Stimulated activated CD8-positive, alpha-beta memory T cell treated with anti-CD3 and anti-CD28 coated beads, Interleukin-4, amount 100 ng/mL, for 4 hours (primary cell): ENCODE measurements around the gene DPYSL5.

Source experiments
- DNase-seq, 2 donors: peaks; one replicate each; pipeline ENCODE4 v3.0.0-alpha.2; 2020; ENCODE audit warnings: low read depth in 2 of 2, low spot score in 1 of 2

Gene DPYSL5

GRCh38 chr2:26986576-26986975, 138.6 kb downstream of the DPYSL5 start:
- no peak for DNase-seq

- DNase-seq = no peak
Observed at GRCh38 chr2:26988058-26988860, 140.3 kb downstream of the DPYSL5 start.

- DNase-seq = no peak
Observed at GRCh38 chr2:26989156-26989555, 141.2 kb downstream of the DPYSL5 start.

- no peak for DNase-seq
Observed at GRCh38 chr2:26991717-26992116, 143.8 kb downstream of the DPYSL5 start.

- DNase-seq = no peak
Observed at GRCh38 chr2:26993768-26994167, 145.8 kb downstream of the DPYSL5 start.

GRCh38 chr2:26994983-26995382, 147.1 kb downstream of the DPYSL5 start:
- no peak for DNase-seq

- no peak for DNase-seq
Observed at GRCh38 chr2:26997394-26997793, 149.5 kb downstream of the DPYSL5 start.

GRCh38 chr2:26998323-26998722, 150.4 kb downstream of the DPYSL5 start:
- no peak for DNase-seq
